HG03060 (cell line): ENCODE data around the gene SARDH.
"Not testable (repeated sequence)": the region's sequence is repeated elsewhere in the genome, so short reads cannot be mapped to it uniquely, and the experiment has no call there.

ENCODE experiments used
- ATAC-seq: cut with Tn5 transposase; IDR thresholded peaks from one replicate; pipeline ENCODE4 v1.9.1; 2021; ENCODE audit warnings: low read depth, moderate number of reproducible peaks; ENCODE audit not compliant: unreplicated experiment

The SARDH gene

GRCh38 chr9:133760713-133761290 is 22.6 kb upstream of the SARDH start:
- ATAC-seq, result no peak

DNA sequence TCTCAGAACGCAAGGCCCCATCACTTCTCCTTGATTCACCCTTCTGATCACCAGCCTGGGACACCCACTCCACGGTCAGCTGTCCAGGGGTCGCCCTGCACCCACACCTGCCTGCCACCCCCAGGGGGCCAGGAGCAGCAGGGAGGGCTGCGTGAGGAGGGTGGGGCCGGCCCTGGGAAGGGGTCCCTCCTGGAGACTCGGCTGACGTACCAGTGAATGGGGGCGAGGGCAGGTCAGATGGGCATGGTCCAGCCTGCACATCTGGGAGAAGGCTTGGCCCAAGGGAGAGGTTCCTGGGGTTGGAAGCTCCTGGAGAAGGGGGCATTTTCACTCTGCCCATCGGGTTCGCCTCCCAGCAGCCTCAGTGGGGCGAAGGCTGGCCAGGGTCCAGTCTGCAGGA is 21.8 kb upstream of the SARDH start:
- no peak for ATAC-seq

GRCh38 chr9:133759146-133759900 is 21.2 kb upstream of the SARDH start:
- ATAC-seq, result no peak

DNA sequence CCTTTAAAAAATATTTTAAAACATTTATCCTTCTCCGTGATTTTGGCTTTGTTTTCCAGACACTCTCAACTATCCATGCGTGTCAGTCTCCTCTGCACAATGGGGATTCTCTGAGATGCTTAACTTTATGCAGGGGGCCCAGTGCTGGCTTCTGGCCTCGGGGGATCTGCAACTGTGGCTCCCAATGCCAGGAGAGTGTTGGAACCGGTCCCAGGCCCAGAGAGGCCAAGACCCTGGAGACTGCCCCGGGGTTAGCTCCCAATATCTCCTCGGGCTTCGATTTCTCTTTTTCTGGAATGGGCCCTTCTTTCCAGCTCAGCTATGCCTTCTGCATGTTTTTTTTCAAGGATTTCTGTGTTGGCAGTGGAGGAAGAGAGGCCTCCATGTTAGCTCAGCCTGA is 20.1 kb upstream of the SARDH start:
- ATAC-seq, result no peak

GRCh38 chr9:133754688-133755227 is 16.6 kb upstream of the SARDH start:
- ATAC-seq, result no peak

- no peak for ATAC-seq
Observed at GRCh38 chr9:133754187-133754586, 16.0 kb upstream of the SARDH start.

GRCh38 chr9:133752739-133753446 is 14.7 kb upstream of the SARDH start:
- ATAC-seq, result no peak

DNA sequence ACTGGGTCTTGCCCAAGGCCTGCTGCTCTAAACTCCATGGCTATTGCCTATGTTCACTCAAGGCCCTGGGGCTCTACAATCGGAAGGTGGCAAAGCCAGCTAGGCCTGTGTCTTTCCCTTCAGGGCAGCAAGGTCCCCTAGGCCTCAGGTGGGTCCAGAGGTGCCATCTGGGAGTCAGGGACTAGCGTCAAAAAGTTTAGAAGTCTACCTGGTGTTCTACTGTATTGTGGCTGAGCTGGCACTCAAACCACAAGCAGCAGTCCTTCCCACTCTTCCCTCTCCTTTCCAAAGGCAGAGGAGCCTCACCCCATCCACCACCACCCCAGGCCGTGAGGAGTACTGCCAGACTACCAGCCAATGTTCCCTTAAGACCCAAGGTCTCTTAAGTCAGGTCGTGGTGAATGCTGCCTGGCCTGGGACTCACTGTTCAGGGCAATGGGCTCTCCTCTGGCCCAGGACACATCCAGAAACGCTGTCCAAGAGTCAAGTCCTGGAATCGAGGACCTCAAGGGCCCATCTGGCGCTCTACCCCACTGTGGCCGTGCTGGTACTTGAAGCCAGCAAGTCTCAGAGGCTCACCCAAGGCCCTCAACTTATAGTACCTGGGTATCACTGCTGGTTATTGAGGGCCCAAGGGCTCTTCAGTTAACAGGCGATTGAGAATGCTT is 13.0 kb upstream of the SARDH start:
- ATAC-seq, result no peak

DNA sequence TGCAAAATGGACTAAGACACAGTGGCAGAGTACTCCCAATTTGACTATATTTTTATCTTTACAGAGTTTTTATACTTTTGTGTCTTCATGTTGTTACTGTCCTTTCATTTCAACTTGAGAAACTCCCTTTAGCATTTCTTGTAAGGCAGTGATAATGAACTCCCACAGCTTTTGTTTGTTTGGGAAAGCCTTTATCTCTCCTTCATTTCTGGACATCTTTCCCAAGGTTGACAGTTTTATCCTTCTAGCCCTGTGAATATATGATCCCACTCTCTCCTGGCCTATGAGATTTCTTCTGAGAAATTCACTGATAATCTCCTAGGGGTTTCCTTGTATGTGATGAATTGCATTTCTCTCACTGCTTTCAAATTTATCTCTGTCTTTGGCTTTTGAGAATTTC is 9.2 kb upstream of the SARDH start:
- no peak for ATAC-seq

DNA sequence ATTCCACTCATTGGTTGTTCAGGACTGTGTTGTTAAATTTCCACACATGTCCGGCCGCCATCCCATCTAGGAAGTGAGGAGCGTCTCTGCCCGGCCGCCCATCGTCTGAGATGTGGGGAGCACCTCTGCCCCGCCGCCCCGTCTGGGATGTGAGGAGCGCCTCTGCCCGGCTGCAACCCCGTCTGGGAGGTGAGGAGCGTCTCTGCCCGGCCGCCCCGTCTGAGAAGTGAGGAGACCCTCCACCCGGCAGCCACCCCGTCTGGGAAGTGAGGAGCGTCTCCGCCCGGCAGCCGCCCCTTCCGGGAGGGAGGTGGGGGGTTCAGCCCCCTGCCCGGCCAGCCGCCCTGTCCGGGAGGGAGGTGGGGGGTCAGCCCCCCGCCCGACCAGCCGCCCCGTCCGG is 6.4 kb upstream of the SARDH start:
- not testable (repeated sequence) for ATAC-seq

- ATAC-seq, result peak; percentile 75
Observed at GRCh38 chr9:133742849-133743444, 4.8 kb upstream of the SARDH start.

GRCh38 chr9:133742251-133742650 is 4.1 kb upstream of the SARDH start:
- ATAC-seq, result no peak

- ATAC-seq, result no peak
Observed at GRCh38 chr9:133741716-133742115, 3.6 kb upstream of the SARDH start.

GRCh38 chr9:133740911-133741310 is 2.8 kb upstream of the SARDH start:
- ATAC-seq, result no peak

DNA sequence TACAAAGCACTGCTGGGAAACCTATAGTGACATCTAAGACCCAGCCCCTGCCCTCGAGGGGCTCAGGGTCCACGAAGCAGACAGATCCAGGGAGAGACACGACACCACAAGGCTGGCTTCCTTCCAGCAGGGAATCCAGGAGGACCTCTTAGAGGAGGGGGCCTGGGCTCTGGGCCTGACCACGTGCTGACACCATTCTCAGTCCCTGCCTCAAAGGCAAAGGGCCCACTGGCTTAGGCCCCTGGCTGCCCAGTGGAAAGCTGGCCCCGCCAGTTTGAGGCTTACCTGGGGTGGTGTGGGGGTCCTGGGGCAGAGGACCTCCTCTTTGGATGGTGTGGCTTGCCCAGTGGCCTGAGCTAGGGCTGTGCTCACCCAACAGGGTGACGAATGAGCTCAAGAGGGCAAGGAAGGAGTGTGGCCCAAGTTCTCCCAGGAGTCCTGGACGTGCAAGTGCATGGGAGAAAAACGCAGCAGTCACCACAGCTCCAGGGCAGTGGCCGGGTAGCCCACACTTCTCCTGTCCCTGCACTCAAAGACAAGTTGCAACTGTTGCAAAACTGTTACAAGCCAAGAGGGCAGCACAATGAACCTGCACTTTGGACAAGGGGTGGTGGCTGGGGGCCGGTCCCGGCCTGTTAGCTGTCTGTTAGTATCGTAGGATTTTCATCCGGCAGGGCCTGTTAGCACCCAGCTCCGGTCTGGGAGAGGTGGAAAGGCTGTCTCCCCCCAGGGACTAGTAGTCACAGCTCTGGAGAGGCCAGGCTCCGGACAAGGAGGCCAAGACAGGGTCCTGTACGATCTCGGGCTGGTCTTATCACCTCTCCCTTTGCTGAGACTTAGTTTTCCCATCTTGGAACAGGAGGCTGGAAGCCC is 1.5 kb upstream of the SARDH start:
- ATAC-seq, result no peak

DNA sequence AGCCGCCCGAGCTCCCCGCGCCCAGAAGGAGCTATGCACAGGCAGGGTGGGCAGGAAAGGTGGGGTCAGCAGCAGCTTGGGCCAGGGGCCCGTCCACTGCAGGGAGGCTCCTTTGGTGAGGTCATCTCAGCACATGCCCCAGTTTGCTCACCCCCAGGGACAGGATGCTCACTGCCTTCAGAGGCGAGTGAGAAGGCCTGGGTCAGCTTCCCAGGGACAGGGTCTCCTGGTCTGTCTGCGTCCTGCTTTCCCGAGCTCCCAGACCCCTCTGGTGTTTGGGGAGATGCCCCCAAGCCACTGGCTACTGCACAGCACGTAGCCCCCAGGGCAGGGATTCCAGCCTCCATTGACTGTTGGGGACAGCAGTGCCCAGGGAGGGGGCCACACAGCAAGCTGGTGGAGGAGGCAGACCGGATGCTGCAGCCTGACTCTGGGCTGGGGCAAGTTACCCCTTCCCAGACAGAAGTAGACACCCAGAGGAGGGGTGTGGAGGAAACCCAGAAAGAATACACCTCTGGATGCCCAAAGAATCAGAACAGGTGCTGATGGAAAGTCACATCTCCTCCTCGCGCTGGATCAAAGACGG is 581 bp upstream of the SARDH start:
- ATAC-seq, result no peak

DNA sequence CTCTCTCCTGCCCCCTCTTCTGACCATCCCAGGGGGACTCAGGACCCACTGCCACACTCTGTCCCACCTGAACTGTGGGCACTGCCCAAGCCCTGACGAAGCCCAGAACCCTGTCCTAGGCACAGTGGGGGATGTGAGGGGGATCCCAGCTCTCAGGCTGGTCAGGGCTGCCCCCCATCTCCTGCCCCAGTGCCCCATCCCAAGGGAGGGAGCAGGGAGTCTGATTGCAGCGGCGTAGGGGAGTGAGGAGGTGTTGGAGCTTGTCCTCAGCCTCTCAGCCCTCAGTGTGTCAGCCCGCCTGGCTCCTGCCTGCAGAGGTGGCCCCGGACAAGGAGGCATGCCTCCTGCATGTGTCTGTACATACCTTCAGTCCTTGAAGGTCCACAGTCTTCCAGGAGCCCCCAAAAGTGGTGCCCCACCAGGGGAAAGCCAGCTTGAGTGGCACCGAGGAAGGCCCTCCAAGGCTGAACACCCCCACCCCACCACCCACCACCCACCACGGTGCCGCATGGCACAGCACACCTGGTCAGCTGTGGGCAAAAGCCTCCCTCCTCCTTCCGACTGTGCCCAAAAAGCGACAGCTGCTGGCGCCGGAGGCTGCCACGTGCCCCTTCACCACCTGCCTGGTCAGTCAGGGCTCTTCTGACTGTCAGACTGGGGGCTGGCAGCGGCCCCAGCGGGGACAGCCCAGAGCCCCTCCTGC is 930 bp downstream of the SARDH start:
- ATAC-seq, result no peak

DNA sequence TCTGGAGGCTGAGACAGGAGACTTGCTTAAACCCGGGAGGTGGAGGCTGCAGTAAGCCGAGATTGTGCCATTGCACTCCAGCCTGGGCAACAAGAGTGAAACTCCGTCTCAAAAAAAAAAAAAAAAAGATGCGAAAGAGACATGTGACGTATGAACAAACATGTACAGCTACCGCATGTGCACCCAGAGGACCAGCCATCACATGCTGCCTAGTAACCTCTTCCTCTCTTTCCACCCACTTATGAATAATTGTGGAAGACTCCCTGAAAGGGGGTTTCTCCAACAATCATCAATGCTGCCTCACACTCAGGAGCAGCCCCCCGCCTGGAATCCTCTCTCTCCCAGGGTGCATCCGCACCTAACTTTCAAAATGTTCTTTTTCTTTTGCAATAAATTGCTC is 2.2 kb downstream of the SARDH start:
- ATAC-seq, result no peak

DNA sequence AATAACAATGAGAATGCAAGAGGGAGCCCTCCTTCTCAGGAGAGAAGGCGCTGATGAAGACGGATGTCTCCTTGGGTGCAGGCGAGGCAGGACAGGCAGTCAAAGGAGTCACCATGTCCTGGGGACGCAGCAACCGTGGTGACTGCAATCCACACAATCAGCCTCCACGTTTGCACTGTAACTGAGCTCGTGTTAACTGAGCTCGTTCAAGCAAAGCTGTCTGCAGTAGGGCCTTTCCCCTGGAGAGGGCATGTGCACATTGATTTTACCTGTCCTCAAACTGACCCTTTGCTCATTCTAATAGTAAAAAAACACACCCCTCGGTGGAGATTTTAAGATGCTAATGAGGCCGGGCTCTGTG is 2.8 kb downstream of the SARDH start:
- ATAC-seq, result no peak
